ENCODE measurements around the gene NT5C2. TPM values are rescaled to one million over a fixed set of nuclear protein-coding genes. Genes with fewer than 3 reads are reported as not detected.

Gene NT5C2
- total RNA-seq, 2 donors from 2014 or later = 105 to 114 TPM

- H3K36me3 ChIP-seq = peaks cover 41% of the 10 kb centered on the region
- H3K27ac ChIP-seq = peak overlapping the region in 1 of 2 donors; percentile 56
Observed at GRCh38 chr10:103089493-103089892, 103.6 kb downstream of the NT5C2 start.

GRCh38 chr10:103086799-103087198 lies 106.3 kb downstream of the NT5C2 start:
- no peaks in the 10 kb centered on the region for H3K27me3 ChIP-seq (replicated peaks; ENCODE audit: insufficient read depth)
- TF ChIP-seq CTCF (IDR thresholded peaks at IDR 0.05) = no peak
- no peak for DNase-seq (ENCODE audit: low spot score)
- H3K36me3 ChIP-seq = peaks cover 40% of the 10 kb centered on the region
- H3K27ac ChIP-seq = peak overlapping the region; percentile 70 to 71
- H3K9me3 ChIP-seq = no peaks in the 10 kb centered on the region
- no peak overlapping the region for H3K4me3 ChIP-seq
- no peak for ATAC-seq (ENCODE audit: insufficient number of reproducible peaks, low FRiP score, low read depth)
- H3K4me1 ChIP-seq (ENCODE audit: control insufficient read depth in 1 of 2, low read depth in 2 of 2) = peaks cover 7 to 26% of the 10 kb centered on the region in 2 donors

More at GRCh38 chr10:103089493-103089892, 103.6 kb downstream of the NT5C2 start:
- Histone ChIP-seq H3K27me3 (replicated peaks; ENCODE audit: insufficient read depth) (no peaks in the 10 kb centered on the region), H3K9me3 (no peaks in the 10 kb centered on the region), H3K4me1 (ENCODE audit: control insufficient read depth in 1 of 2, low read depth in 2 of 2) (peaks cover 7 to 30% of the 10 kb centered on the region in 2 donors), H3K4me3 (no peak overlapping the region)
- no peak for TF ChIP-seq CTCF (IDR thresholded peaks at IDR 0.05)
- DNase-seq (ENCODE audit: low spot score) (no peak), ATAC-seq (ENCODE audit: insufficient number of reproducible peaks, low FRiP score, low read depth) (no peak)

GRCh38 chr10:103086261-103086660 lies 106.8 kb downstream of the NT5C2 start:
- Histone ChIP-seq H3K36me3 (peaks cover 38% of the 10 kb centered on the region), H3K9me3 (no peaks in the 10 kb centered on the region), H3K4me3 (no peak overlapping the region), H3K4me1 (ENCODE audit: control insufficient read depth in 1 of 2, low read depth in 2 of 2) (peaks cover 7 to 26% of the 10 kb centered on the region in 2 donors), H3K27ac (peak overlapping the region; percentile 70 to 71), H3K27me3 (replicated peaks; ENCODE audit: insufficient read depth) (no peaks in the 10 kb centered on the region)
- no peak for TF ChIP-seq CTCF (IDR thresholded peaks at IDR 0.05)
- no peak for ATAC-seq (ENCODE audit: insufficient number of reproducible peaks, low FRiP score, low read depth)
- no peak for DNase-seq (ENCODE audit: low spot score)

- Histone ChIP-seq H3K36me3 (peaks cover 15% of the 10 kb centered on the region), H3K27me3 (replicated peaks; ENCODE audit: insufficient read depth) (no peaks in the 10 kb centered on the region), H3K4me3 (no peak overlapping the region), H3K9me3 (no peaks in the 10 kb centered on the region), H3K4me1 (ENCODE audit: control insufficient read depth in 1 of 2, low read depth in 2 of 2) (peaks cover 7 to 26% of the 10 kb centered on the region in 2 donors), H3K27ac (peak overlapping the region in 1 of 2 donors; percentile 70)
- no peak for TF ChIP-seq CTCF (IDR thresholded peaks at IDR 0.05)
- no peak for ATAC-seq (ENCODE audit: insufficient number of reproducible peaks, low FRiP score, low read depth)
- DNase-seq (ENCODE audit: low spot score) = no peak
Observed at GRCh38 chr10:103083977-103084320, 109.1 kb downstream of the NT5C2 start.

- ATAC-seq (ENCODE audit: insufficient number of reproducible peaks, low FRiP score, low read depth) (no peak), DNase-seq (ENCODE audit: low spot score) (no peak)
- H3K27ac ChIP-seq = no peak overlapping the region
- H3K9me3 ChIP-seq = no peaks in the 10 kb centered on the region
- H3K36me3 ChIP-seq = peaks cover 10% of the 10 kb centered on the region
- TF ChIP-seq CTCF (IDR thresholded peaks at IDR 0.05) = no peak
- peaks cover 7 to 32% of the 10 kb centered on the region in 2 donors for H3K4me1 ChIP-seq (ENCODE audit: control insufficient read depth in 1 of 2, low read depth in 2 of 2)
- no peak overlapping the region for H3K4me3 ChIP-seq
- H3K27me3 ChIP-seq (replicated peaks; ENCODE audit: insufficient read depth) = no peaks in the 10 kb centered on the region
Observed at GRCh38 chr10:103083266-103083976, 109.7 kb downstream of the NT5C2 start.

Measured in thoracic aorta (tissue), 2 donors.